Stimulated activated naive CD8-positive, alpha-beta T cell treated with anti-CD3 and anti-CD28 coated beads, Interleukin-15, Interleukin-2, amounts not matched to agents 100 U/mL and 50 U/mL, for 24 hours (primary cell): ENCODE results near the gene DLGAP4.
A peak's percentile ranks its signal among the peaks of the same experiment; 100 is the strongest.
"Not testable (repeated sequence)": the region's sequence is repeated elsewhere in the genome, so short reads cannot be mapped to it uniquely, and the experiment has no call there.

Experiments used
- ATAC-seq: fragments of 150-1000 bp; cut with Tn5 transposase; one replicate; pipeline ENCODE4 v1.10.0; 2021
- DNase-seq: peaks from one replicate; pipeline ENCODE4 v3.0.0; 2021

The DLGAP4 gene

DNA sequence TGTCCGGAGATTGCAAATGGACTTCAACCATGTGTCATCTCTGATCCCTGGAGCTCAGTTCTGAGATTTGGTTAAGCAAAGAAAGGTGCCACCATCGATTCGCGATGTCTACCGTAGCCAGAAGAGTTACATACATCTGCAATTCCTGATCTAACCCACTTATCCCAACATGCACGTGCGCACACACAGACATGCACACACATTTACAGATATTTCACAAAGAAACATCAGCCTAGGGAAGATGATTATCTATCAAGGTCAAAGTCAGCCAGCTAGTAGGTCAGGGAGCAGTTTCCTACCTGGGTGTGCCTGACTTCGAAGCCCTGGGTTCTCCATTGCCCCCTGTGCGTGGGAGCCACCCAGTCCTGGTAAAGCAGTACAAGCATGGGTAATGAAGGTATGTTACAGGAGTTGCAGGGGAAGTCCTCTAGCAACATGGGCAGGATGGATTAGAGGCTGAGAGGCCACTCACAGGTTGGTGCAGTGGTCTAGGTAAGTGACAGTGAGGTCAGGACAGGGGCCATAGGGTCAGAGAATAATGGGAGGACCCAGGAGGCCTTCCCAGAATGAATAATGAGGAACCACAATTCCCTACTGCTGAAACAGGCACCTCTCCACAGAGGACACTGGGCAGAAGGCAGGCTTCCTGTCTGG, 150.0 kb downstream of the DLGAP4 start:
- no peak for DNase-seq
- ATAC-seq, result no peak

DNA sequence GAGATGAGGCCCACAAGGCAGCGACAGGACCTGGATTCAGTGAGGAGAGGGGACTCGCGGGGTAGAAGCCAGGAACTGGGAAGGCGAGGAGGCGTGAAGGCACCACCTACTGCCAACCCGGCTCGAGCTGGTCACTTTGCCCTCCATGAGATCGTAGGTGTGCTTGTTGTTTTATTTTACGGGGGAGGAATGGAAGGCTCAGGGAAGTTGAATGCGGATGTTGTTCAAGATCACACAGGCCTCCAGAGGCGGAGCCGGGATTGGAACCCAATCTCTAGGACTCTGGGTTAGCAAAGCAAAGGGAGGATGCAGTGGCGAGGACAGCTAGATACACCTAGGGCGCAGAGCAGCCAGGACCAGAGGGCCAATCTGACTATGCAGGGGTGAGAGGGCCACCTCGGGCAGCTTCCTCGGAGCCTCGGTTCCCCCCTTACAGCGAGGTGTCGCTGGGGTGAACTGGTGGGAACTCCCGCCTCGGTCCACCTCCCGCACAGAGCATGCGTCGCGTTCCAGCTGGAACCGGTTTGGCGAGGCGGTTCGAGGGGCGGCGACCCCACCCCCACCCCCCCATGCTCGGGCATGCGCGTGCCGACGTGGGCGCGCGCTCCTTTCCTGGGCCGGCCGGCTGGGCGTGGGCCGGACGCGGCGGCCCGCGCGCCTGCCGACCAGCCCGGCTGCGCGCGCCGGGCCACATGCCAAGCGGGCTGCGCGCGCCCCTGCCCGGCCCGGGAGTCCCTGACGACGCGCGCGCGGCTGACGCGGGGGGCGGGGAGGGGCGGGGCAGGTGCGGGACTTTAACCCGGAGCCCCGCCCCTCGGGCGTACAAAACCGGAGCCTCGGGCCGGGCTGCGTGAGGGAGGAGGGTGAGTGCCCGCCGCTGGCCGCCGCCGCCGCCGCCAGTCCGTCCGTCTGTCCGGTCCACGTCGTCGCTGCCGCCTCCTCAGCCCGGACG, 154.8 kb downstream of the DLGAP4 start:
- DNase-seq (peak; percentile 90), ATAC-seq (peak; percentile 78)

DNA sequence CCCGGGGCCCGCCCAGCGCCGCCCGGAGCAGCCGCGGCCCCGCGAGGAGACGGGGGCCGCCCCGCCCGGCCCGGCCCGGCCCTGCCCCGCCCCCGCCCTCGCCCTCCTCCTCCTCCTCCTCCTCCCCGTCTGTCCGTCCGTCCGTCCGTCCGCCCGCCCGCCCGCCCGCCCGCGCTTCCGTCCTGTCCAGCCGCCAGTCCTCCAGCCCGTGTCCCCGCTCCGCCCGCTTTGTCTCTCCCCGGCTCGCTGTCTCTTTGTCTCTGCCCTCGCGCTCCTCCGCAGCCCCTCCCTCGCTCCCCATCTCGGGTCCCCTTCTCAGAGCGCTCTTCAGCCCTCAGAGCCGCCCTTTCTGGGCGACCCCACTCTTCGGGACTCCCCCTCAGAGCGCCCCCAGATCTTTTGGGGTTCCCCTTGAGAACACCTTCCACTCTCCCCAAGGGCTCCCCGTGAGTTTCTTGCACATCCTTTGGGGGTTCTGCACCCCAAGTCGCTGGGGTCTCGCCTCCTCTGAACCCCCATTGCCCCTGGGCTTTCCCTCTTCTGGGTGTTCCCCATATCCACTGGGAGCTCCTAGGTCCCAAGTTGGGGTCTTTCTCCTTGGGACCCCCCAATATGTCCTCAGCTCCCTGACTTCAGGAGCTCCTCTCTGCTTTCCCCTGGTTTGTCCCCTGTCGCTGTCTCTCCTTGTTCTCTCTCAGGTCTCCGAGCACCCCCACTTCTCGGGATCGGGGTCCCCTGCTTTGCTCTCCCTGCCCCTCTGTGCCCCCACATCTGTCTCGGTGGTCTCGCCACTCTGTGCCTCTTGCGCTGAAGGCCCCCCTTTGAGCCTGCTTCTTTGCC, 155.7 kb downstream of the DLGAP4 start:
- DNase-seq (peak; percentile 50), ATAC-seq (peak; percentile 20)

DNA sequence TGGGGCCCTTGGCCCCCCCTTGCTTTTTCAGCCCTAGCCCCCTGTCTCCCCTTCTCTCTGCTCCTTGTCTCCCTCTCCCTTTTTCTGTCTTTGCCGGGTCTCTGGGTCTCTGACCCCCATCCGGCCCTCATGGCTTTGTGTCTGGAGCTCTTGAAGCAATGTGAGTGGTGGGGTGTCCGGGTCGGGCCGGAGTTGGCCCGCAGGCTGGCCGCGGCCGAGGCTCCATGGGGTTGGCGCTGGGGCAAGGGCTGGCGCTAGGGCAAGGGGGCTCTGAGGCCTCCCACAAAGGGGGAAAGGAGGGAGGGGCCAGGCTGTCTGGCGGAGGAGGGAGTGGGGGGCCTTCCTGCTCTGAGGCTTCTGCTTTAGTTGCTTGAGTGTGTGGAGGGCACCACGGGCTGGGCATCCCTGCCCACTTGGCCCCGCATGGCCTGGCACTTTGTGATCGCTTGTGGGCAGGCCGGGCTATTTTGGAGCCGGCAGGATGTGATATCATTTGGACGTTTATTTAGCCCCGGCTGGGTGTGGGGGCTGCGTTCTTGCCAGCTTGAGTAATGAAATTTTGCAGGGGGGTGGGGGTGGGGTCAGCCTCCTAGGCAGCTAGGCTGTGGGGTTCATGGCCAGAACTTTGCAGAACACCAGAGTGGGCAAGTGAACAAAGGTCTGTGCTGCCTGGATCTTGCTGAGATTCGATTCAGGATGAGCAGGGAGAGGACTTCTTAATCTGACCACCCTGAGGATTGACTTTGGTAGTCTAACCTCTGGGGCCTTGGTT, 156.5 kb downstream of the DLGAP4 start:
- DNase-seq, result no peak
- ATAC-seq, result no peak

DNA sequence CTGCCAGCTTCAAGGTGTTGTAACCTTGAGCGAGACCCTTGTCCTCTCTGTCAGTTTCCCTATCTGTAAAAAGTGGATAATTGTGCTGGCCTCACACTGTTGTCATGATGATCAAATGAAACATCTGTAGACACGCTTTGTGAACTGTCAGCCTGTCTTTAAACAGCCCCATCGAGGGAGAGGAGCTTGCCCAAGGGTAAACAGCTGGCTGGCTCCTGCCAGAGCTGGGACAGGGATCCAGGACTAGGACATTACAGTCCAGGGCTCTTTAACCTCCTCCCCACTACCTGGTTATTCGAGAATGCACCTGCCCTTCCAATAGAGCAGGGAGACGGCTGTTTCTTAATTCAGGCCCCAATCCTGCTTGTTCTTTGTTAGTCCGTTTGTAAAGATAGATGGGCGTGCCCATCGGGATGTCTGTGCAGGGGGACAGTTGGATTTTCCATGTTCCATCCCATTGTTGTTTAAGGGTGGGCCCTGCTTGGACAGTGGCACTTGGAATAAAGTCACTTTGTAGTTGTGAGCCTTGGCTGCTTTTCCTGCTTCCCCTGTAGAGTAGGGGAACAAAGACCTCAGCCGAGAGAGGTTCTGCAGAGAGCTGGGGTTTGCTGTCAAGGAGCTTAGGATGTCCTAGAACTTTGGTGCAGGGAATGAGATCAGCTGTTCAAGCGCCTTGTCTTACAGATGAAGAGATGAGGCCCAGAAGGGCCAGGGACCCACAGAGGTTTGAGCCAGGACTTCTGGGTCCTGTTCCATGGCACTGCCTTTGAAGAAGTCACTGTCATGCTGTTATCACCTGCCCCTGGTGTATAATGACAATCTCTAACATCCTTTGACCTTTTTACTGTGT, 157.3 kb downstream of the DLGAP4 start:
- ATAC-seq, result no peak
- no peak for DNase-seq

DNA sequence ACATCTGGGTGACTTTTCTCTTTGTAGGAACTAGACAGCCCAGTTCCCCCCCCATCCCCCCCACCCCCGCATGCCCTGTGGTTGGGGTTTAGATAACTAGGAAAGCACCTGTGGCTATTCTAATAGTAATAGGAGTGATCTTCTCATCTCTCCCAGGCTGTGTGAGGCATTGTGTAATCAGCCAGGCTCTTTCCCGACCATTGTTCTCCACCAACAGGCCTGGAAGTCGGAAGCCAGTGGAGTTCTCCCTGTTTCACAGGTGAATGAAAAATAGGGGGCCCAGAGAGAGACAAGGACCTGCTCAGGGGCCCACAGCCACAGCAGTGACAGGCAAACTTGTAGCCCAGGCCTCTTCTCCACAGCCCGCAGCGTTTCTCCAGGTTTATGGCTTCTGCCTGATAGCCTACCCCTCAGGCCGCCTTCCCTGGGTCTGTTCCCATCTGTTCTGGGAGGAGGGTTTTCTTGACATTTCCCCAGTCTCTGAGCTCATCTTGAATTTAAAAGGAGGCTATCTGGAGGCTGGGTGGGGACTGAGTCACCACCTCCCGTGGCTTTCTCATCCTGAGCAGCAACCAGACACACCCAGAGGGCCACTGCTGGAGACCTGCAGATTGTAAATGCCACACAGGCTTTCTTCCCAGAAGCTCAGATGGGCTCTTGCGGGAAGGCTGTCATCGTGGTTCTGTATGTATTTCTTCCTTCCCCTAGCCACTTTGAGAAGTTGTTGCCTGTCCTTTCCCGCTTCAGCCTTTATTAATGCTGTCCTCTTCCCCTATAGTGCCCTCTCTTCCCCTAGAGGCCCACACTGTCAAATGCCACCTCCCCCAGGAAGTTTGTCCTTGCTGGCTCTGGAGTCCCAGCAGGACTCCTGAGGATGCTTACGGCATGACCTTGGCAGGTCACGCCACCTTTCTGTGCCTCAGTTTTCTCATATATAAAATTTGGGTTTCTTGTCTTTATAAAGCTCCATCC, 159.3 kb downstream of the DLGAP4 start:
- DNase-seq, result peak; percentile 62
- peak; percentile 66 for ATAC-seq

DNA sequence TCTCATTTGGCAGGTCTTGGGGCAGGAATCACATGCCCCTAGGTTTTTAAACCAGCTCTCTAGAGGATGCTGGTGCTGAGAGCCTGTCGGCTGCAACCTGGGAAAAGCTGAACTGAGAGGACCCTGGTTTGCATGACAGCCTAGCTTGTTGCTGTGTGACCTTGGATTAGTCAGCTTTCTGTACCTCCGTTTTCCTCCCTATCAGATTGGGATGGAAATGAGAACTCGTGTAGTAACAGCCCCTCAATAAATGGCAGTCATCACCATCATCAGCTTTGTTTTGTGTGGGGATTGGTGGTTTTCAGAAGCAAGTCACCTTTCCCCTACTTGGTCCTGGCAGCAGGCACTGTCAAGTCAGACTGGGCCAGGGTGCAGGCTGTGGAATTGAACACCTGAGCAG, 159.9 kb downstream of the DLGAP4 start:
- no peak for ATAC-seq
- DNase-seq, result no peak

DNA sequence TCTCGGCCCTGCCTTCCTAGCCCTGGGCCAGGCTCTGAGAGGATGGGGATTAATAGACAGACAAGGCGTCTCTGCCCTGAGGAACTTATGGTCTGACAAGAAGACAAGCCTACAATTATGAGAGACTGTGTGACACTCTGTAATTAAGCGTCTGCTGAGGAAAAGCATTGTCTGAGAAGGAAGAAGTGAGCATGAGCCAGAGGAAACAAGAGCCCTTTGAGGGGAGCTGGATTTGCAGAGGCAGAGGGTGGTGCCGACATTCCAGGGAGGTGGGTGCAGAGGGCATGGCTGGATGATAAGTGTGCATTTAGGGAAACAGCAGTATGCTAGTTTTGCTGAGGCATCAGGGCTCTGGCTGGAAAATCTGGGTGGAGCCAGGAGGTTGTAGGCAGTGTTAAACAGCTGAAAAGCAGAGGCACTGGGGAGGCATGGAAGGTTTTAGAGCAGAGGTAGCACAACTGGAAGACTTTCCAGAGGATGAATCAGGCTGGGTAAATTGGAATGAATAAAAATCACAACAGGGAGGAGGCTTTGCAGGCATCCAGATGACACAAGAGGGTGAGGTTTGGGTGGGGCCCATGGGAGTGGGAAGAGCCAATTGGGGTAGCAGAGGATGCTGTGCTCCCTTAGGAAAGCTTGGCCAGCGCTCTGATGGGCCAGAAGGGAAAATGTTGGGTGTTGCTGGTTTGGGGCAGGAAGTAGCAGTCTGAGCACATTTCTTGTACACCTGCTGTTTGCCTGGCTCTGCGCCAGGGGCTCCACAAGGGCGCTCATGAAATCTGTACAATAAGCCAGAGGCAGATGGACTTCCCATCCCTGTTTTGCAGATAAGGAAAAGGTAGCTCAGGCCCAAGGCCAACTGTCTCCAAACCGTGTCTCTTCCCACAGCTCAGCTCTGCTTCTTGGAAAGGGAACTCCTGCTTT, 161.2 kb downstream of the DLGAP4 start:
- peak; percentile 37 for DNase-seq
- no peak for ATAC-seq

DNA sequence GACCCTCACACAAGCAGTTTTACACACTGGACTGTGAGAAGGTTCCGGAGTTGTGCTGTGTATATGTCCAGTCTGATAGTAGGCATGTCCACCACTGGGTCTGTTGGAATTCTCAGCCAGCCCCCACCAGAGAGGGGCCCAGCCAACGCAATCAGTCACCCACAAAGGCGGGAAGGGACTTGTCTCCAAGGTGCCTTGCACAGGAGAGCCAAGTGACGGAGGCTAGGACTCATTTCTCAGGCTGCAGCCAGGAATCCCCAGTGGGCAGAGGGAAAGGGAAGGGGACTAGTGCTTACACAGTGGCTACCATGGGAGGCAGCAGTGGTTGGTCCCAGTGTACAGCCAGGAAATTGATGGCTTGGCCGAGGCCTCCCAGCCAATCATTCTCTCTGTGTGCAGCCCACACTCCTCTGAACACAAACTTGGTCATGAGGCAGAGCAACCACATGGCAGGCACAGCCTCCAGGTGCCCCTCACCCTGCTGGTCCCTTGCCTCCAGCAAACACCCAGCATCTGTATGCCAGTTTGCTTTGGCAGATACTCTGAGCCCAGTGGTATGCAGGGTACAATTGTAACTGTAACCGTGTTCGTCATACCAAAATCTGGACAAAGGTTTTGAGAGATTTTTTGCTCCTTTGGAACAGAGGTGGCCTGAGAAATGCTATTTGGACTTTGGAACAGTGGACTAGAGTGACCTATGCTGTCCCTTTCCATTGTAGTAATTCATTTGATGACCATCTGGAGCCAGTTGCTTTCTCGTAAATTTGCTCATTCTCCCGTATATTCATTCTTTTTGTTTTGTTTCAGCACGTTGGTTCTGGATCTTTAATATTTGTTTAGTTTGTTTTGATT, 162.2 kb downstream of the DLGAP4 start:
- no peak for DNase-seq
- ATAC-seq, result no peak

DNA sequence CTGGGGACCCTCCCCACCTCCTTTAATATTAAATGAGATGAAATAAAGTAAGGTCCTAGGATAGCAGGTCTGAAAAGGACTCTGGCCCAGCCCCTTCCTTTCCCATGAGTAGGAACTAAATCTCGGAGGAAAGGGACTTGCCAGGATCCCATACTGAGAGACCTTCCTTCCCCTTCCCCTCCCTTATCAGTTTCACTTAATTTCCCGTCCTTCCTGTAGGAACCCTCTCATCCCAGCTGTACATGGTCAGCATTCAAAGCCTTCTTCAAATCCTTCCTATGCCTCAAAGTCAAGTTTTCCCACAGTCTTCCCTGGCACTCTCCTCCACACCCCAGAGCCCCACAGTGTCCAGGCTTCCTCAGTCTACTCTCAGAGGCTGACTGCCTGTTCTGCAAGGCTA, 163.8 kb downstream of the DLGAP4 start:
- no peak for DNase-seq

DNA sequence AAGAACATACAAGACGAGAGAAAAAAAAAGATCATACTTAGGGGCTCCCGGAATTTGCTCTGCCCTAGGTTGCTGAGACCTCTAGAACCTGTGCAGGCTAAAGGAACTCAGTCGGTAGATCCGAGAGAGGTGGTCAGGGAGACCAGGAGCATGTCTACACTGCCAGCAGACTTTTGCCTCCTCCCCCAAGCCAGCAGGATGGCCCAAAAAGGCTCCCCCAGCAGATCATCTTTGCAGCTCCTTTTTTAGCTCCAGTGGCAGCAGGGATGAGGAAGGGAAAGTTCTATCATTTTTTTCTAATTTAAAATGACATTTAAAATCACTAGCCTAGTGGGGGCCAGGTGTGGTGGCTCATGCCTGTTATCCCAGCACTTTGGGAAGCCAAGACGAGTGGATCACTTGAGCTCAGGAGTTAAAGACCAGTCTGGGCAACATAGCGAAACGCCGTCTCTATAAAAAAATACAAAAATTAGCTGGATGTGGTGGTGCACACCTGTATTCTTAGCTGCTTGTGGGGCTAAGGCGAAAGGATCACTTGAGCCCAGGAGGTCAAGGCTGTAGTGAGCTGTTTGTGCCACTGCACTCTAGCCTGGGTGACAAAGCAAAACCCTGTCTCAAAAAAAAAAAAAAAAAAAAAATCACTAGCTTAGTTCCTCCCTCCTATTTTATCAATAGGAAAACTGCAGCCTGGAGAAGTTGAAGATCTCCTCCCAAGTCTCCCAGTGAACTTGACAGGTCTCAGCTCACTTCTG, 165.9 kb downstream of the DLGAP4 start:
- ATAC-seq (no peak), DNase-seq (no peak)

More for the DNA sequence above, 163.8 kb downstream of the DLGAP4 start:
- ATAC-seq, result no peak

DNA sequence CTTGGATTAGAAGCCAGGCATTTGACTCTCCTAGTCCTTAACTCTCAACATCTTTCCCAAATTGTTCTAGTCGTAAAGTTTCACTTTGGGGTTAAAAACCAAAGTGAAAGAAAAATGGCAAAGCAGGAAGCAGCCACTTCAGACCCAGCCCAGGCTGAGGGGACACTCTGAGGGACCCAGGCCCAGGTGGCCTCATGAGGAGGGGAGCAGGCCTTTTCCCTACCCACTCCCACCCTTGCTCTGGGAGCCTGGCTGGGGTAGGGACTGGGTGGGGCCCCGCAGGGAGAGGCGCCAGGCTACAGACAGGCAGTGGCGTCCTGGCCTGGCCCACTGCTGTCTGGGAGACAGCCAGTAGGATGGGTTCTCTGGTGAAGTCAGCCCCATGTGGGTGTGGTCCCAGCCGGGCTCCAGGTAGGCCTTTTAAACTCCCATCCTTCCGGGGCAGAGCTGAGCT, 166.5 kb downstream of the DLGAP4 start:
- ATAC-seq, result peak; percentile 85
- DNase-seq, result peak; percentile 44

DNA sequence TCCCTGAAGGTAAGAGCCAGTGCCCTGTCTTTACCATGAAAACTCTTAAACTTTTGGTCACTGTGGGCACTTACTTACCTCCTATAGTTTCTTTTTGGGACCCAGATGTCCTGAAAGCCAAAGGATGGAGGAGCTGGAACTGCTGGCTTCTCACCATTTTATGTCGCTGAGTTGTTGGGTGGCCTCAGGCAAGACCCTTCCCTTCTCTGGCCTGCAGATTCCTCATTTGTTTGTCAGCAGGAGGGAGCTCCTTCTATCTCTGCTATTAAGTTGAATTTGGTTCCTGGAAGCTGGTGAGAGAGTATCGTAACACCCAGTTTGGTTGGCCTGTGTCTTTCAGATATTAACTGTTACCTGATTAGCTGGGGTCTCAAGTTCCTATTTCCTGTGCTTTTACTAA, 167.0 kb downstream of the DLGAP4 start:
- DNase-seq (no peak), ATAC-seq (no peak)

DNA sequence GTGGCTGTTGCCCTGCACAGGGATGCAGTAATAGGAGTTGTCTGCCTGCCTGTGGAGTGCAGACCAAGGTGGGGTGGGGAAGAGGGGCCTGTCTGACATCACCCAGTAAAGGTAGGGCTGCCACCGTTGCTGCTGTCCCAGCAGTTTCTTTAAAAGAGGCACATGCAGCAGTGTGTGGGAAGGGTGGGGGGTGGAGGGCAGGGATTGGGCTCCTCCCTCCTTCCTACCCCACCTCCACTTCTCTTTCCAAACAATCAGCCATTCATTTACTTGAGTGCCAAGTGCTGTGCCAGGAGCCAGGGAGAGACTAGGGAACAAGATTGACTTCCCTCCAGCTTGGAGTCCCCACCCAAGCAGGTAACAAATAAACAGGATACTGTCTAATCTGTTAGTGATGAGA, 168.4 kb downstream of the DLGAP4 start:
- DNase-seq (no peak), ATAC-seq (no peak)

DNA sequence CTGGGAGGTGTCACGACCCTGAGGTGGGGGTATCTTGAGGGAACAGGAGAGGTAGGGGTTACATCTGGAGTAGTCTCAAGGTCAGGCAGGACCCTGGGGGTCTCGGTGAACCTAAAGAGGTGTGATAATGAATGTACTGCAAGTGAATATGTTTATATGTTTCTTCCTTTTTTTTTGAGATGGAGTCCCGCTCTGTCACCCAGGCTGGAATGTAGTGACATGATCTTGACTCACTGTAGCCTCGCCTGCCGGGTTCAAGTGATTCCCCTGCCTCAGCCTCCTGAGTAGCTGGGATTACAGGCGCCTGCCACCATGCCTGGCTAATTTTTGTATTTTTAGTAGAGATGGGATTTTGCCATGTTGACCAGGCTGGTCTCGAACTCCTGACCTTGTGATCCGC, 168.9 kb downstream of the DLGAP4 start:
- DNase-seq, ATAC-seq: not testable (repeated sequence)

DNA sequence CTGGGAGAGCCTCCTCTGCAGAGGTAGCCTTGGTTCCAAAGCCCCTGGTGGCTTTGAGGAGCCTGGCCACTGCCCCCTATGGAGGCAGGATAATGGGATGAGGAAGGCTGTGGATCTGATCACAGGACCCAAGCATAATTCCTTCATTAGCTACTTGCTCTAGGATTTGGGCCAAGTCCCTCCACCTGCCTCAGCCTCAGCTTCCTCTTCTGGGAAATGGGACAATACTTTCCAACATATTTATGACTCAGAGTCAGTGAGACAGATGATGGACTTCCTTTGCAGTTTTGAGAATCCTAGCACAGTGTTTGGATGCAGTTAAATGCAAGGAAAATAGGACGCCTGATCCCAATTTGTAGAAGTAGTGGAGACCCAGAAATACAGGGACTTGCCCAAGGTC, 171.3 kb downstream of the DLGAP4 start:
- ATAC-seq (no peak), DNase-seq (no peak)
